ENCODE data around the gene LRP5. TPM values are rescaled to one million over a fixed set of nuclear protein-coding genes. Genes with fewer than 3 reads are reported as not detected.
A peak's percentile ranks its signal among the peaks of the same experiment; 100 is the strongest.

Gene LRP5
- total and polyA plus RNA-seq, 5 donors from 2014 or later: 0.22 to 1.3 (median 0.79) TPM; not detected in 1

GRCh38 chr11:68481579-68482240 lies 169.3 kb downstream of the LRP5 start:
- peaks cover 21% of the 10 kb centered on the region for H3K36me3 Mint-ChIP-seq
- no peaks in the 10 kb centered on the region for H3K27me3 Mint-ChIP-seq
- Histone ChIP-seq H3K36me3 (ENCODE audit: control insufficient read depth, insufficient read depth, low read length) (peaks cover 9% of the 10 kb centered on the region), H3K4me1 (ENCODE audit: control insufficient read depth, insufficient read depth, low read length, poor library complexity, severe bottlenecking) (peaks cover 41% of the 10 kb centered on the region), H3K4me3 (ENCODE audit: low read depth, low read length) (no peak overlapping the region), H3K27me3 (ENCODE audit: control insufficient read depth, insufficient read depth, low read length) (no peaks in the 10 kb centered on the region), H3K27ac (ENCODE audit: insufficient read depth, low read length, poor library complexity, severe bottlenecking) (no peak overlapping the region), H3K9me3 (ENCODE audit: control insufficient read depth in 2 of 2, low read length in 2 of 2) (no peaks in the 10 kb centered on the region)
- peak overlapping the region in 1 of 3 donors; percentile 73 for H3K27ac Mint-ChIP-seq
- peaks cover 61 to 91% (median 74%) of the 10 kb centered on the region in 4 donors for H3K4me1 Mint-ChIP-seq
- H3K9me3 Mint-ChIP-seq: peaks cover 0 to 2% (median 0%) of the 10 kb centered on the region in 7 donors
- ATAC-seq (ENCODE audit: low read depth in 2 of 2): no peak
- H3K4me3 Mint-ChIP-seq: peak overlapping the region in 3 of 4 donors; percentile 3 to 55 (median 6)
- no peak for DNase-seq

DNA sequence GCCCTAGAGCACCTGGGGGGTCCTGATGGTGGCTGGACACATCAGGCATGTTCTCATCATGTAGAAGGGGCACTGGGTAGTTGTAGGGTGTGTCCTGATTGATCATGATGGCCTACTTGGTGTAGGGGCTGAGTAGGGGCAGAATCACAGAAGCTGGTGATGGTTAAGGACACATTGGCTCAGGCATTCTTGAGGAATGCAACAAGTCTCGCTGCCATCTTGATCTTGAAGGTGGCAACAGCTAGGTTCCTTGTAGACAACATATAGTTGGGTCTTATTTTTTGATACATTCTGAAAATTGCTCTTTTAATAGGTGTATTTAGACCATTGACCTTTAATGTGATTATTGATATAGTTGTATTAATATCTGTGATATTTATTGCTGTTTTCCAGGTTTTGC lies 176.2 kb downstream of the LRP5 start:
- Histone ChIP-seq H3K4me1 (ENCODE audit: control insufficient read depth, insufficient read depth, low read length, poor library complexity, severe bottlenecking) (peaks cover 48% of the 10 kb centered on the region), H3K9me3 (ENCODE audit: control insufficient read depth in 2 of 2, low read length in 2 of 2) (no peaks in the 10 kb centered on the region), H3K27ac (ENCODE audit: insufficient read depth, low read length, poor library complexity, severe bottlenecking) (no peak overlapping the region), H3K4me3 (ENCODE audit: low read depth, low read length) (no peak overlapping the region), H3K27me3 (ENCODE audit: control insufficient read depth, insufficient read depth, low read length) (no peaks in the 10 kb centered on the region), H3K36me3 (ENCODE audit: control insufficient read depth, insufficient read depth, low read length) (peaks cover 5% of the 10 kb centered on the region)
- H3K4me1 Mint-ChIP-seq: peaks cover 57 to 84% (median 74%) of the 10 kb centered on the region in 4 donors
- ATAC-seq (ENCODE audit: low read depth in 2 of 2) (no peak), DNase-seq (no peak)
- peak overlapping the region in 2 of 4 donors; percentile 38 to 42 for H3K4me3 Mint-ChIP-seq
- H3K36me3 Mint-ChIP-seq: peaks cover 7% of the 10 kb centered on the region
- peak overlapping the region; percentile 16 to 80 (median 56) for H3K27ac Mint-ChIP-seq
- H3K27me3 Mint-ChIP-seq: no peaks in the 10 kb centered on the region
- peaks cover 0 to 2% (median 0%) of the 10 kb centered on the region in 7 donors for H3K9me3 Mint-ChIP-seq

DNA sequence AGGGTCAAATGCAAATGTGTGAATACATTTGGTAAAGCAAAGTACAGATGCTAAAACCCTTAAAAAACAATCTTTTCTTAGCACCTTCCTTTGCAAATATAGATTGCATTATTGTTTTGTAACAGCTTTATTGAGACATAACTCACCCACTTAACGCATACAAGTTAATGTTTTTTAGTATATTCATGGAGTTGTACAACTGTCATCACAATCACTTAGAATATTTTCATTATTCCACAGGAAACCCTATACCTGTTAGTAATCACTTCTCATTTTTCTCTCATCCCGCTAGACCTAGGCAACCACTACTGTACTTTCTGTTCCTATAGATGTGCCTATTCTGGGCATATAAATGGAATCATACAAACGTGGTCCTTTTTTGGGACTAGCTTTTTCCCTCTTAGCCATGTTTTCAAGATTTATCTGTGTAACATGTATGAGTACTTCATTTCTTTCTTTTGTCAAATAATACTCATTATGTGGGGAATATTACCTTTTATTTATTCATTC lies 182.9 kb downstream of the LRP5 start:
- H3K4me3 Mint-ChIP-seq: peak overlapping the region in 2 of 4 donors; percentile 2 to 23

GRCh38 chr11:68495872-68496271 lies 183.5 kb downstream of the LRP5 start:
- ATAC-seq (ENCODE audit: low read depth in 2 of 2): no peak
- H3K27me3 ChIP-seq (ENCODE audit: control insufficient read depth, insufficient read depth, low read length): no peaks in the 10 kb centered on the region
- H3K4me1 ChIP-seq (ENCODE audit: control insufficient read depth, insufficient read depth, low read length, poor library complexity, severe bottlenecking): peaks cover 22% of the 10 kb centered on the region
- no peaks in the 10 kb centered on the region for H3K9me3 Mint-ChIP-seq
- H3K4me3 Mint-ChIP-seq: peak overlapping the region in 3 of 4 donors; percentile 18 to 43 (median 23)
- no peaks in the 10 kb centered on the region for H3K27me3 Mint-ChIP-seq
- no peaks in the 10 kb centered on the region for H3K9me3 ChIP-seq (ENCODE audit: control insufficient read depth in 2 of 2, low read length in 2 of 2)
- H3K4me3 ChIP-seq (ENCODE audit: low read depth, low read length): no peak overlapping the region
- DNase-seq: no peak
- no peaks in the 10 kb centered on the region for H3K36me3 Mint-ChIP-seq
- peaks cover 5% of the 10 kb centered on the region for H3K36me3 ChIP-seq (ENCODE audit: control insufficient read depth, insufficient read depth, low read length)
- H3K27ac ChIP-seq (ENCODE audit: insufficient read depth, low read length, poor library complexity, severe bottlenecking): no peak overlapping the region
- peaks cover 56 to 84% (median 67%) of the 10 kb centered on the region in 4 donors for H3K4me1 Mint-ChIP-seq
- peak overlapping the region in 2 of 3 donors; percentile 42 to 46 for H3K27ac Mint-ChIP-seq

More for the DNA sequence above, 182.9 kb downstream of the LRP5 start:
- peak overlapping the region; percentile 13 for H3K4me3 ChIP-seq (ENCODE audit: low read depth, low read length)
- H3K36me3 ChIP-seq (ENCODE audit: control insufficient read depth, insufficient read depth, low read length): peaks cover 5% of the 10 kb centered on the region
- ATAC-seq (ENCODE audit: low read depth in 2 of 2): no peak
- no peak overlapping the region for H3K27ac ChIP-seq (ENCODE audit: insufficient read depth, low read length, poor library complexity, severe bottlenecking)
- H3K27me3 Mint-ChIP-seq: no peaks in the 10 kb centered on the region
- H3K9me3 Mint-ChIP-seq: no peaks in the 10 kb centered on the region
- H3K4me1 ChIP-seq (ENCODE audit: control insufficient read depth, insufficient read depth, low read length, poor library complexity, severe bottlenecking): peaks cover 26% of the 10 kb centered on the region
- H3K27me3 ChIP-seq (ENCODE audit: control insufficient read depth, insufficient read depth, low read length): no peaks in the 10 kb centered on the region
- H3K4me1 Mint-ChIP-seq: peaks cover 59 to 85% (median 68%) of the 10 kb centered on the region in 4 donors
- no peaks in the 10 kb centered on the region for H3K36me3 Mint-ChIP-seq
- DNase-seq: no peak
- no peaks in the 10 kb centered on the region for H3K9me3 ChIP-seq (ENCODE audit: control insufficient read depth in 2 of 2, low read length in 2 of 2)
- H3K27ac Mint-ChIP-seq: peak overlapping the region in 1 of 3 donors; percentile 42

DNA sequence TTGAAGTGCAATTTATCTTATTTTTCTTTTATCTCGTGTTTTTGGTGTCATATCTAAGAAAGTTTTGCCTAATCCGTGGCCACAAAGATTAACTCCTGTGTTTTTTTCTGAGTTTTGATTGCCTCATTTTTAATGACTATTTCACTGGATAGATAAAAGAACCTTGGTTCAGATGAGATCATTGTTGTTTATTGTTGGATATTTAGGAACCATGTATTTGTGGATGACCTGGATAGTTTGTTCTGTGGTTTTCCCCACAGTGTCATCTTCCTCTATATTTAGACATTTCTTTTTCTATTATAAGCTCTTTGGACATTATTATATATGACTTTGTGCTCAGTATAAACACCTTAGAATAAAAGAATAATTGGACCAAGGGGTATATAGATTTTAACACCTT lies 185.4 kb downstream of the LRP5 start:
- ATAC-seq (ENCODE audit: low read depth in 2 of 2) (no peak), DNase-seq (no peak)
- Histone ChIP-seq H3K36me3 (ENCODE audit: control insufficient read depth, insufficient read depth, low read length) (no peaks in the 10 kb centered on the region), H3K27ac (ENCODE audit: insufficient read depth, low read length, poor library complexity, severe bottlenecking) (no peak overlapping the region), H3K27me3 (ENCODE audit: control insufficient read depth, insufficient read depth, low read length) (no peaks in the 10 kb centered on the region), H3K4me1 (ENCODE audit: control insufficient read depth, insufficient read depth, low read length, poor library complexity, severe bottlenecking) (peaks cover 18% of the 10 kb centered on the region), H3K4me3 (ENCODE audit: low read depth, low read length) (peak overlapping the region; percentile 20), H3K9me3 (ENCODE audit: control insufficient read depth in 2 of 2, low read length in 2 of 2) (no peaks in the 10 kb centered on the region)
- peaks cover 56 to 85% (median 66%) of the 10 kb centered on the region in 4 donors for H3K4me1 Mint-ChIP-seq
- peak overlapping the region in 1 of 3 donors; percentile 33 for H3K27ac Mint-ChIP-seq
- H3K9me3 Mint-ChIP-seq: peaks cover 0 to 1% (median 0%) of the 10 kb centered on the region in 7 donors
- H3K27me3 Mint-ChIP-seq: no peaks in the 10 kb centered on the region
- peak overlapping the region in 3 of 4 donors; percentile 15 to 35 (median 24) for H3K4me3 Mint-ChIP-seq
- H3K36me3 Mint-ChIP-seq: peaks cover 4% of the 10 kb centered on the region

GRCh38 chr11:68498321-68498720 lies 185.9 kb downstream of the LRP5 start:
- Histone ChIP-seq H3K9me3 (ENCODE audit: control insufficient read depth in 2 of 2, low read length in 2 of 2) (no peaks in the 10 kb centered on the region), H3K4me3 (ENCODE audit: low read depth, low read length) (peak overlapping the region; percentile 20), H3K4me1 (ENCODE audit: control insufficient read depth, insufficient read depth, low read length, poor library complexity, severe bottlenecking) (peaks cover 24% of the 10 kb centered on the region), H3K36me3 (ENCODE audit: control insufficient read depth, insufficient read depth, low read length) (no peaks in the 10 kb centered on the region), H3K27ac (ENCODE audit: insufficient read depth, low read length, poor library complexity, severe bottlenecking) (no peak overlapping the region), H3K27me3 (ENCODE audit: control insufficient read depth, insufficient read depth, low read length) (no peaks in the 10 kb centered on the region)
- peaks cover 52 to 87% (median 65%) of the 10 kb centered on the region in 4 donors for H3K4me1 Mint-ChIP-seq
- H3K36me3 Mint-ChIP-seq: peaks cover 4% of the 10 kb centered on the region
- ATAC-seq (ENCODE audit: low read depth in 2 of 2) (no peak), DNase-seq (no peak)
- no peaks in the 10 kb centered on the region for H3K27me3 Mint-ChIP-seq
- peak overlapping the region in 2 of 3 donors; percentile 8 to 33 for H3K27ac Mint-ChIP-seq
- peaks cover 0 to 1% (median 0%) of the 10 kb centered on the region in 7 donors for H3K9me3 Mint-ChIP-seq
- peak overlapping the region in 1 of 4 donors; percentile 24 for H3K4me3 Mint-ChIP-seq
